GM23248 (cell line): ENCODE results near the gene DAPK1.

Source experiments
- EZH2 ChIP-seq: fragments of 200-600 bp; sonication (generic); IDR thresholded peaks from 2 replicates; pipeline ENCODE4 v1.6.1; 2018; ENCODE audit warnings: antibody characterized with exemption, mild to moderate bottlenecking; ENCODE audit not compliant: insufficient read depth, poor library complexity, severe bottlenecking
- EZH2phosphoT487 ChIP-seq: fragments of 200-600 bp; sonication (generic); IDR thresholded peaks from 2 replicates; pipeline ENCODE4 v1.6.1; 2018; ENCODE audit warnings: antibody characterized with exemption, moderate library complexity, mild to moderate bottlenecking, low read depth; ENCODE audit not compliant: insufficient read depth

GRCh38 chr9:87687207-87687606, 189.5 kb downstream of the DAPK1 start:
- no peak for TF ChIP-seq EZH2
- TF ChIP-seq EZH2phosphoT487, result no peak
